HepG2 (cell line): ENCODE measurements around the gene PGA4. TPM values are rescaled to one million over a fixed set of nuclear protein-coding genes. Genes with fewer than 3 reads are reported as not detected.

ENCODE experiments used
- ATAC-seq: fragments of 200-7000 bp; cut with Tn5 transposase; 3 replicates; pipeline ENCODE4 v1.9.1; 2020; ENCODE audit warnings: mild to moderate bottlenecking, moderate library complexity
- BruUV-seq: library from RNA; stranded (reverse); fragments of 400-500 nt; replicated peaks from 2 replicates; lab custom pipeline; 2021; lab: Mats Ljungman, UMichigan
- CTCF ChIA-PET: fragments of 300-600 bp; formaldehyde crosslinking; extraction: SDS; loops from one replicate; lab custom pipeline; 2021; ENCODE audit warnings: low total read pairs, inconsistent platforms, low intra/inter-chr PET ratio; lab: Yijun Ruan, JAX
- POLR2A ChIA-PET: fragments of 350-600 bp; sonication (Branson Sonifier 250); formaldehyde crosslinking; loops from one replicate; lab custom pipeline; 2020; ENCODE audit warnings: antibody characterized with exemption, inconsistent platforms; lab: Yijun Ruan, JAX
- DNase-seq: peaks from one replicate; pipeline ENCODE4 v3.0.0-alpha.2; 2015; ENCODE audit warnings: low spot score
- FAIRE-seq: peaks from 3 replicates; lab custom pipeline; 2011; peaks lifted over from hg19 to GRCh38; lab: Jason Lieb, UNC
- H2AFZ ChIP-seq: one replicate; pipeline ENCODE4 v1.6.1; 2011; ENCODE audit warnings: low read length, inconsistent platforms
- H3K27ac ChIP-seq: fragments of 300-600 bp; 3 replicates; pipeline ENCODE4 v1.8.0; 2011; ENCODE audit warnings: mixed run types, mild to moderate bottlenecking, mixed read lengths, low read length, inconsistent platforms; ENCODE audit not compliant: insufficient read depth; ENCODE audit errors: extremely low read length
- H3K27me3 ChIP-seq, 2 experiments: fragments of 200-600 bp in 1 of 2; 2 replicates in 1 of 2; 3 replicates in 1 of 2; pipeline versions ENCODE4 v1.6.0 to v1.8.0; 2011; ENCODE audit warnings: low read length in 2 of 2, mild to moderate bottlenecking in 2 of 2, moderate library complexity in 2 of 2, inconsistent platforms in 1 of 2; ENCODE audit not compliant: insufficient read depth in 2 of 2, control insufficient read depth in 1 of 2
- H3K36me3 ChIP-seq, 2 experiments: fragments of 200-600 bp in 1 of 2; replicated peaks in 1 of 2; 2 replicates in 1 of 2; 3 replicates in 1 of 2; pipeline versions ENCODE4 v1.5.1 to v1.8.0; 2011; ENCODE audit warnings: low read length in 2 of 2, inconsistent platforms in 1 of 2; ENCODE audit not compliant: insufficient read depth in 2 of 2, control insufficient read depth in 1 of 2
- H3K4me1 ChIP-seq: 2 replicates; pipeline ENCODE4 v1.5.1; 2012; ENCODE audit warnings: low read length, inconsistent platforms; ENCODE audit not compliant: insufficient read depth
- H3K4me2 ChIP-seq: 2 replicates; pipeline ENCODE4 v1.6.0; 2011; ENCODE audit warnings: low read depth, low read length, inconsistent platforms
- H3K4me3 ChIP-seq, 3 experiments: fragments of 200-600 bp in 1 of 3; sonication (generic), shearing (Covaris generic) in 1 of 3; replicated peaks in 1 of 3; 2 replicates each; pipeline ENCODE4 v1.5.1; 2011 to 2016; ENCODE audit warnings: low read length in 3 of 3, inconsistent platforms in 2 of 3, low read depth in 2 of 3, mild to moderate bottlenecking in 2 of 3, control low read depth in 1 of 3, mixed read lengths in 1 of 3; ENCODE audit not compliant: insufficient read depth in 1 of 3
- H3K79me2 ChIP-seq: one replicate; pipeline ENCODE4 v1.6.1; 2011; ENCODE audit warnings: low read length, inconsistent platforms; ENCODE audit not compliant: insufficient read depth
- H3K9ac ChIP-seq: 2 replicates; pipeline ENCODE4 v1.6.0; 2011; ENCODE audit warnings: mild to moderate bottlenecking, low read depth, low read length, inconsistent platforms; ENCODE audit not compliant: insufficient read depth
- H3K9me3 ChIP-seq: 2 replicates; pipeline ENCODE4 v1.5.1; 2012; ENCODE audit warnings: mild to moderate bottlenecking, low read length
- H4K20me1 ChIP-seq: 2 replicates; pipeline ENCODE4 v1.6.0; 2011; ENCODE audit warnings: inconsistent platforms, mild to moderate bottlenecking, low read length, moderate library complexity; ENCODE audit not compliant: insufficient read depth
- ERF ChIP-seq: IDR thresholded peaks from 2 replicates; pipeline ENCODE4 v1.6.1; 2018; ENCODE audit warnings: missing biosample characterization, missing genetic modification reagents
- FOXK1 ChIP-seq: sonication (generic); formaldehyde crosslinking; IDR thresholded peaks from 2 replicates; pipeline ENCODE4 v1.4.0; 2020; ENCODE audit warnings: low read depth, missing genetic modification reagents, borderline replicate concordance
- HDAC1 ChIP-seq: sonication (generic); formaldehyde crosslinking; IDR thresholded peaks from 2 replicates; pipeline ENCODE4 v1.5.1; 2020; ENCODE audit warnings: mild to moderate bottlenecking, missing genetic modification reagents
- KDM1A ChIP-seq: IDR thresholded peaks from 2 replicates; pipeline ENCODE4 v1.6.1; 2016; ENCODE audit warnings: missing compliant biosample characterization
- MEIS1 ChIP-seq: sonication (generic); formaldehyde crosslinking; IDR thresholded peaks from 2 replicates; pipeline ENCODE4 v1.9.0; 2021; ENCODE audit warnings: mild to moderate bottlenecking, missing genetic modification reagents, moderate library complexity, borderline replicate concordance
- NFRKB ChIP-seq: fragments of 450-650 bp; IDR thresholded peaks from 2 replicates; pipeline ENCODE4 v1.6.1; 2017
- SP4 ChIP-seq: sonication (generic); formaldehyde crosslinking; IDR thresholded peaks from 2 replicates; pipeline ENCODE4 v1.8.1; 2023; ENCODE audit warnings: mild to moderate bottlenecking, missing genetic modification reagents
- ZFP36L1 ChIP-seq: sonication (generic); formaldehyde crosslinking; IDR thresholded peaks from 2 replicates; pipeline ENCODE4 v1.8.0; 2022; ENCODE audit warnings: mild to moderate bottlenecking, missing genetic modification reagents, moderate library complexity
- ZFY ChIP-seq: sonication (generic); formaldehyde crosslinking; IDR thresholded peaks from 2 replicates; pipeline ENCODE4 v1.4.0; 2020; ENCODE audit warnings: missing genetic modification reagents
- ZMYM2 ChIP-seq: sonication (generic); formaldehyde crosslinking; IDR thresholded peaks from 2 replicates; pipeline ENCODE4 v1.8.0; 2022; ENCODE audit warnings: mild to moderate bottlenecking, missing genetic modification reagents
- ZNF441 ChIP-seq: sonication (generic); formaldehyde crosslinking; IDR thresholded peaks from 2 replicates; pipeline ENCODE4 v1.7.0; 2021; ENCODE audit warnings: missing genetic modification reagents, borderline replicate concordance
- ZNF605 ChIP-seq: sonication (generic); formaldehyde crosslinking; IDR thresholded peaks from 2 replicates; pipeline ENCODE4 v1.8.0; 2022; ENCODE audit warnings: mild to moderate bottlenecking, missing genetic modification reagents
- ZNF670 ChIP-seq: sonication (generic); formaldehyde crosslinking; IDR thresholded peaks from 2 replicates; pipeline ENCODE4 v1.8.0; 2022; ENCODE audit warnings: mild to moderate bottlenecking, missing genetic modification reagents, borderline replicate concordance
- ZNF747 ChIP-seq: sonication (generic); formaldehyde crosslinking; IDR thresholded peaks from 2 replicates; pipeline ENCODE4 v1.8.1; 2023; ENCODE audit warnings: missing genetic modification reagents, mild to moderate bottlenecking, borderline replicate concordance
- ZNF839 ChIP-seq: sonication (generic); formaldehyde crosslinking; IDR thresholded peaks from 2 replicates; pipeline ENCODE4 v1.4.0; 2020; ENCODE audit warnings: missing genetic modification reagents, mild to moderate bottlenecking, borderline replicate concordance
- WGBS: methylation state at CpG from one replicate; pipeline ENCODE4 v1.1.6; 2017; ENCODE audit warnings: low lambda C conversion rate; 5-methylcytosine and 5-hydroxymethylcytosine counted together
- in situ Hi-C: cut with HindIII; loops from 2 replicates; pipeline ENCODE4 v1.10.0; 2017; ENCODE audit warnings: low pct_unique_long_range_greater_than_20kb; ENCODE audit not compliant: extremely low pct_ligation_motif_present
- intact Hi-C: fragments of 100-400 bp; cut with micrococcal nuclease; formaldehyde crosslinking; loops from one replicate; pipeline ENCODE4 v1.10.0; 2022; ENCODE audit not compliant: unreplicated experiment
- polyA plus RNA-seq, 8 experiments: library from polyadenylated mRNA; depleted of rRNA in 3 of 8; stranded (reverse) in 7 of 8; unstranded in 1 of 8; fragments of >200 nt; fragmentation: Illumina TruSeq in 4 of 8; extraction: Trizol in 4 of 8; gene quantifications; 2 replicates each; pipeline versions ENCODE4 v1.2.1 to v1.2.3, GENCODE V29; 2011 to 2016; ENCODE audit warnings: low read depth in 4 of 8, missing spikeins in 1 of 8, mixed read lengths in 1 of 8; ENCODE audit not compliant: insufficient read depth in 1 of 8
- total RNA-seq, 5 experiments: library from RNA; depleted of rRNA; stranded (reverse); fragments of >200 nt; fragmentation: Illumina TruSeq; extraction: Trizol; gene quantifications; 2 replicates each; pipeline ENCODE4 v1.2.3, GENCODE V29; 2016; ENCODE audit warnings: low read depth in 1 of 5
- TF ChIP-seq, protein P1 (sequence below): sonication (generic); formaldehyde crosslinking; IDR thresholded peaks from 2 replicates; pipeline ENCODE4 v1.4.0; 2020; ENCODE audit warnings: missing genetic modification reagents
- TF ChIP-seq, protein P2 (sequence below): sonication (generic); formaldehyde crosslinking; IDR thresholded peaks from 2 replicates; pipeline ENCODE4 v1.5.1; 2020; ENCODE audit warnings: mild to moderate bottlenecking, missing genetic modification reagents, moderate library complexity
- TF ChIP-seq, protein P3 (sequence below): sonication (generic); formaldehyde crosslinking; IDR thresholded peaks from 2 replicates; pipeline ENCODE4 v1.5.0; 2020; ENCODE audit warnings: missing genetic modification reagents, mild to moderate bottlenecking, borderline replicate concordance

PGA4 gene
- total and polyA plus RNA-seq, 2 of the 13 experiments (the other 11 are each of a cell fraction or from before 2014, with no cell fraction given), result not detected

DNA sequence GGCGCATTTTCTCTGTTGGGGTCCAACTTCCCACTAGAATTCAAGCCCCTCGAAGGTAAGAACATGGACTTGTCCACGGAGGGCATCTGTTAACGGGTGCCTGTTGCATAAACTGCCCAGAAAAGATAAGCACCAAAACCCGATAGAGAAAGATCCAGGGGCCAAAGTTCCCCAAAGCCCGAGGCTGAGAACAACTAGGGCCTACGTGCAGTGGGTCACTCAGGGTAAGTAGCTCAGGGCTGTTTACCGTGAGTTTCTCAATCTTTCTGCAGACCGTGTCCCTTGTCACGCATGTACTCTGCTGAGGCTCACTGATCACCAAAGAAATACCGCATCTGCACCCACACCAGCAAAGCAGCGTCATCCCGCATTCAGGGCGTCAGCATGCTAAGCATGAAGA is 43.2 kb downstream of the PGA4 start:
- Histone ChIP-seq H2AFZ (no peak overlapping the region), H3K9ac (no peak overlapping the region), H3K36me3 (peaks cover 2 to 37% of the 10 kb centered on the region in 2 experiments), H3K27ac (peak overlapping the region; percentile 77), H3K27me3 (no peaks in the 10 kb centered on the region), H4K20me1 (no peaks in the 10 kb centered on the region), H3K4me2 (peak overlapping the region; percentile 36), H3K9me3 (no peaks in the 10 kb centered on the region), H3K4me3 (no peak overlapping the region), H3K79me2 (no peaks in the 10 kb centered on the region), H3K4me1 (peaks cover 68% of the 10 kb centered on the region)
- FAIRE-seq, result peak; percentile 12
- intact Hi-C loops, result no loop called here
- POLR2A ChIA-PET, result interaction anchor here (0.7 to 1.4 kb wide), 2 partner anchors 29 to 33 kb away, joined by 3 read pairs; partner anchors contain the start of gene VWCE
- CTCF ChIA-PET, result no interaction called here
- peak; percentile 66 for DNase-seq
- BruUV-seq, result no TSS peak
- peak; percentile 71 for ATAC-seq
- in situ Hi-C loops, result no loop called here
- 26% methylated on average over 11 of the region's 14 CpGs for WGBS
- no peak for TF ChIP-seq MEIS1
- peak; percentile 38; the same call in 1 of the 2 replicates for TF ChIP-seq FOXK1 (CRISPR knock-in tag)
- TF ChIP-seq NFRKB, result no peak
- TF ChIP-seq, protein P1, sequence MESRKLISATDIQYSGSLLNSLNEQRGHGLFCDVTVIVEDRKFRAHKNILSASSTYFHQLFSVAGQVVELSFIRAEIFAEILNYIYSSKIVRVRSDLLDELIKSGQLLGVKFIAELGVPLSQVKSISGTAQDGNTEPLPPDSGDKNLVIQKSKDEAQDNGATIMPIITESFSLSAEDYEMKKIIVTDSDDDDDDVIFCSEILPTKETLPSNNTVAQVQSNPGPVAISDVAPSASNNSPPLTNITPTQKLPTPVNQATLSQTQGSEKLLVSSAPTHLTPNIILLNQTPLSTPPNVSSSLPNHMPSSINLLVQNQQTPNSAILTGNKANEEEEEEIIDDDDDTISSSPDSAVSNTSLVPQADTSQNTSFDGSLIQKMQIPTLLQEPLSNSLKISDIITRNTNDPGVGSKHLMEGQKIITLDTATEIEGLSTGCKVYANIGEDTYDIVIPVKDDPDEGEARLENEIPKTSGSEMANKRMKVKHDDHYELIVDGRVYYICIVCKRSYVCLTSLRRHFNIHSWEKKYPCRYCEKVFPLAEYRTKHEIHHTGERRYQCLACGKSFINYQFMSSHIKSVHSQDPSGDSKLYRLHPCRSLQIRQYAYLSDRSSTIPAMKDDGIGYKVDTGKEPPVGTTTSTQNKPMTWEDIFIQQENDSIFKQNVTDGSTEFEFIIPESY (CRISPR knock-in tag), result peak; percentile 40; the same call in 1 of the 2 replicates
- TF ChIP-seq, protein P2, sequence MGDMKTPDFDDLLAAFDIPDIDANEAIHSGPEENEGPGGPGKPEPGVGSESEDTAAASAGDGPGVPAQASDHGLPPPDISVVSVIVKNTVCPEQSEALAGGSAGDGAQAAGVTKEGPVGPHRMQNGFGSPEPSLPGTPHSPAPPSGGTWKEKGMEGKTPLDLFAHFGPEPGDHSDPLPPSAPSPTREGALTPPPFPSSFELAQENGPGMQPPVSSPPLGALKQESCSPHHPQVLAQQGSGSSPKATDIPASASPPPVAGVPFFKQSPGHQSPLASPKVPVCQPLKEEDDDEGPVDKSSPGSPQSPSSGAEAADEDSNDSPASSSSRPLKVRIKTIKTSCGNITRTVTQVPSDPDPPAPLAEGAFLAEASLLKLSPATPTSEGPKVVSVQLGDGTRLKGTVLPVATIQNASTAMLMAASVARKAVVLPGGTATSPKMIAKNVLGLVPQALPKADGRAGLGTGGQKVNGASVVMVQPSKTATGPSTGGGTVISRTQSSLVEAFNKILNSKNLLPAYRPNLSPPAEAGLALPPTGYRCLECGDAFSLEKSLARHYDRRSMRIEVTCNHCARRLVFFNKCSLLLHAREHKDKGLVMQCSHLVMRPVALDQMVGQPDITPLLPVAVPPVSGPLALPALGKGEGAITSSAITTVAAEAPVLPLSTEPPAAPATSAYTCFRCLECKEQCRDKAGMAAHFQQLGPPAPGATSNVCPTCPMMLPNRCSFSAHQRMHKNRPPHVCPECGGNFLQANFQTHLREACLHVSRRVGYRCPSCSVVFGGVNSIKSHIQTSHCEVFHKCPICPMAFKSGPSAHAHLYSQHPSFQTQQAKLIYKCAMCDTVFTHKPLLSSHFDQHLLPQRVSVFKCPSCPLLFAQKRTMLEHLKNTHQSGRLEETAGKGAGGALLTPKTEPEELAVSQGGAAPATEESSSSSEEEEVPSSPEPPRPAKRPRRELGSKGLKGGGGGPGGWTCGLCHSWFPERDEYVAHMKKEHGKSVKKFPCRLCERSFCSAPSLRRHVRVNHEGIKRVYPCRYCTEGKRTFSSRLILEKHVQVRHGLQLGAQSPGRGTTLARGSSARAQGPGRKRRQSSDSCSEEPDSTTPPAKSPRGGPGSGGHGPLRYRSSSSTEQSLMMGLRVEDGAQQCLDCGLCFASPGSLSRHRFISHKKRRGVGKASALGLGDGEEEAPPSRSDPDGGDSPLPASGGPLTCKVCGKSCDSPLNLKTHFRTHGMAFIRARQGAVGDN, result peak; percentile 72
- TF ChIP-seq ERF, result peak; percentile 62; the same call in 1 of the 2 replicates
- TF ChIP-seq, protein P3, sequence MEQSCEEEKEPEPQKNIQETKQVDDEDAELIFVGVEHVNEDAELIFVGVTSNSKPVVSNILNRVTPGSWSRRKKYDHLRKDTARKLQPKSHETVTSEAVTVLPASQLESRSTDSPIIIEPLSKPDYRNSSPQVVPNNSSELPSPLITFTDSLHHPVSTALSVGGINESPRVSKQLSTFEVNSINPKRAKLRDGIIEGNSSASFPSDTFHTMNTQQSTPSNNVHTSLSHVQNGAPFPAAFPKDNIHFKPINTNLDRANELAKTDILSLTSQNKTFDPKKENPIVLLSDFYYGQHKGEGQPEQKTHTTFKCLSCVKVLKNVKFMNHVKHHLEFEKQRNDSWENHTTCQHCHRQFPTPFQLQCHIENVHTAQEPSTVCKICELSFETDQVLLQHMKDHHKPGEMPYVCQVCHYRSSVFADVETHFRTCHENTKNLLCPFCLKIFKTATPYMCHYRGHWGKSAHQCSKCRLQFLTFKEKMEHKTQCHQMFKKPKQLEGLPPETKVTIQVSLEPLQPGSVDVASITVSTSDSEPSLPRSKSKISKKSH, result no peak
- 0 out of 2 replicates have a peak, but pooled peaks have one; percentile 56 for TF ChIP-seq ZMYM2 (CRISPR knock-in tag)
- no peak for TF ChIP-seq ZNF839
- TF ChIP-seq ZNF441 (CRISPR knock-in tag), result peak; percentile 71; the same call in 1 of the 2 replicates
- TF ChIP-seq ZNF670 (CRISPR knock-in tag), result no peak
- no peak for TF ChIP-seq KDM1A (CRISPR knock-in tag)
- TF ChIP-seq ZNF605 (CRISPR knock-in tag), result 0 out of 2 replicates have a peak, but pooled peaks have one; percentile 61
- TF ChIP-seq ZFP36L1 (CRISPR knock-in tag), result 0 out of 2 replicates have a peak, but pooled peaks have one; percentile 60
- TF ChIP-seq HDAC1, result no peak; the same call in 1 of the 2 replicates
- TF ChIP-seq ZNF747 (CRISPR knock-in tag), result 0 out of 2 replicates have a peak, but pooled peaks have one; percentile 35
- TF ChIP-seq SP4 (CRISPR knock-in tag), result peak; percentile 62; the same call in 1 of the 2 replicates
- peak; percentile 16; the same call in 1 of the 2 replicates for TF ChIP-seq ZFY (CRISPR knock-in tag)
